GM21381 (cell line): Measurements from ENCODE around the gene MDN1.
"Not testable (repeated sequence)": the region's sequence is repeated elsewhere in the genome, so short reads cannot be mapped to it uniquely, and the experiment has no call there.

Experiments
- ATAC-seq: cut with Tn5 transposase; IDR thresholded peaks from one replicate; pipeline ENCODE4 v1.9.1; 2021; ENCODE audit warnings: mild to moderate bottlenecking, moderate library complexity; ENCODE audit not compliant: unreplicated experiment

MDN1 gene

GRCh38 chr6:89819336-89820130, at the start of gene MDN1:
Gene MDN1 (minus strand): TSS chr6:89819794. CDS start chr6:89819607, 187 bp downstream.
- peak; percentile 95 for ATAC-seq

GRCh38 chr6:89866024-89866678, 46.6 kb upstream of the MDN1 start:
- ATAC-seq, result no peak

- peak; percentile 21 for ATAC-seq
These were observed 43.1 kb upstream of the MDN1 start for GRCh38 chr6:89862698-89863097.

- ATAC-seq, result peak; percentile 79
These were observed 42.7 kb upstream of the MDN1 start for GRCh38 chr6:89862273-89862672.

- ATAC-seq, result peak; percentile 51
These were observed 40.1 kb upstream of the MDN1 start for GRCh38 chr6:89859744-89860143.

- no peak for ATAC-seq
These were observed 38.4 kb upstream of the MDN1 start for GRCh38 chr6:89858041-89858440.

DNA sequence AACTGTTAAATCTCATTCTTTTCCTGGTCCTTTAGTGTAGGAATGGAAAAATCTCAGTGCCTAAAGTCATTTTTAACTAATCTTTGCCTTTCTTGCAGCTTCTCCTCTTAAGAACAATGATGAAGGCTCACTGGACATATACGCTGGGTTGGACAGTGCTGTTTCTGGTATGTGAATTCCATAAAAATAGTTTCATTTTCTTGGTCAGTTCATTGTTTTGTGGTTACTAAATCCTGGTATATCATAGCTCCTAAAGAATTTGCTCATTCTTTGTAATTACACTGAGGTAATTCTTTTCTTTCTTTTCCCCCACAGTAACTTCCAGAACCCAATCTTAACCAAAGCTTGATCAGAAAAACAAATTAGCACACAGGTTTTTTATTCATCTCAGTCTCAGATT, 33.5 kb upstream of the MDN1 start:
- ATAC-seq, result no peak

- not testable (repeated sequence) for ATAC-seq
These were observed 27.9 kb upstream of the MDN1 start for GRCh38 chr6:89847513-89847912.

GRCh38 chr6:89843070-89843469, 23.5 kb upstream of the MDN1 start:
- ATAC-seq, result no peak

- no peak for ATAC-seq
These were observed 22.6 kb upstream of the MDN1 start for GRCh38 chr6:89842228-89842627.

DNA sequence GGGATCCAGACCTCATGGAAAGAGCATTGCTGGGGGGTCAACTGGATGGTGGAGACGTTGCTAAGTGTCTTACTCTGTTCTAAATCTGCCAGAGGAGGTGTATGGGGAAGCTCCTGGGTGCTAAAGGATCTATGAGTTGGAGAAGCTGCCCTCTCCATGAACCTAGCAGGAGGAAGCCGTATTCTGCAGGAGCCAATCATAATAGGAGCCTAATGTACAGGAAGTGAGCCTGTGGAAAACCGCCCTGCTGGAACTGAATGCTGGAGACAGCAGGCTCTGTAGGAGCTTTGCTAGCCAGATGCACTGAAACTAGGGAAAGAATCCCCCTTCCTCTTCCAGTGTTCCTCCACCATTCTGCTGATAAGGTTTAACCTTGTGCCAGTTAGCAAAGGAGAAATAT, 20.9 kb upstream of the MDN1 start:
- no peak for ATAC-seq

GRCh38 chr6:89836639-89837222, 17.1 kb upstream of the MDN1 start:
- no peak for ATAC-seq

DNA sequence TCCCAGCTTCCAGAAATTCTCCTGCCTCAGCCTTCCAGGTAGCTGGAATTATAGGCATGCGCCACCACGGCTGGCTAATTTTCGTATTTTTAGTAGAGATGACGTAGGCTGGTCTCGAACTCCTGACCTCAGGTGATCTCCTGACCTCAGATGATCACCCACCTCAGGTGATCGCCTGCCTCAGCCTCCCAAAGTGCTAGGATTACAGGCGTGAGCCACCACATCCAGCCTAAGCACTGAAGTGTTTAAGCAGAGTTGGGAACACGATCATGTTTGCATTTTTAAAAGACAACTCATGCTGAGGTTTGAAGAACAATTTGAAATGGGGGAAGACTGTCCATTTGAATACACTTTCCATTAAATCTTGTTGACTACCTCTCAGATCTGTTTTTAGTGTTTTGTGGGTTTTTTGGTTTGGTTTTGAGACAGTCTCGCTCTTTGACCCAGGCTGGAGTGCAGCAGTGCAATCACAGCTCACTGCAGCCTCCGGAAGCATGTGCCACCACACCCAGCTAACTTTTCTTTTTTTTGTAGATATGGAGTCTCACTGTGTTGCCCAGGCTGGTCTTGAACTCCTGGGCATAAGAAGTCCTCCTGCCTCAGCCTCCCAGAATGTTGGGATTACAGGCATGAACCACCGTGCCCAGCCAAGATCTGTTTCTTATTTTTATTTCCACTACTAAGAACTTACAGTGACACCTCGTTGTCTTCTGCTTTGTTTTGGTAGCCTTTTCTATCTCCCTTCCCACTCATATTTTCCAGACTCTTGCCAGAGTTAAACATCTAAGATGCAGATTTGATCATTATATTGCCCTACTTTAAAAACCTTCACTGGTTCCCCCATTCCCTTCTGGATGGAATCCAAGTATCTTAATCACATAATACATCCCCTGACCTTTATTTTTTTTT, 15.5 kb upstream of the MDN1 start:
- ATAC-seq, result peak; percentile 91

- no peak for ATAC-seq
These were observed 10.7 kb upstream of the MDN1 start for GRCh38 chr6:89830170-89830809.

DNA sequence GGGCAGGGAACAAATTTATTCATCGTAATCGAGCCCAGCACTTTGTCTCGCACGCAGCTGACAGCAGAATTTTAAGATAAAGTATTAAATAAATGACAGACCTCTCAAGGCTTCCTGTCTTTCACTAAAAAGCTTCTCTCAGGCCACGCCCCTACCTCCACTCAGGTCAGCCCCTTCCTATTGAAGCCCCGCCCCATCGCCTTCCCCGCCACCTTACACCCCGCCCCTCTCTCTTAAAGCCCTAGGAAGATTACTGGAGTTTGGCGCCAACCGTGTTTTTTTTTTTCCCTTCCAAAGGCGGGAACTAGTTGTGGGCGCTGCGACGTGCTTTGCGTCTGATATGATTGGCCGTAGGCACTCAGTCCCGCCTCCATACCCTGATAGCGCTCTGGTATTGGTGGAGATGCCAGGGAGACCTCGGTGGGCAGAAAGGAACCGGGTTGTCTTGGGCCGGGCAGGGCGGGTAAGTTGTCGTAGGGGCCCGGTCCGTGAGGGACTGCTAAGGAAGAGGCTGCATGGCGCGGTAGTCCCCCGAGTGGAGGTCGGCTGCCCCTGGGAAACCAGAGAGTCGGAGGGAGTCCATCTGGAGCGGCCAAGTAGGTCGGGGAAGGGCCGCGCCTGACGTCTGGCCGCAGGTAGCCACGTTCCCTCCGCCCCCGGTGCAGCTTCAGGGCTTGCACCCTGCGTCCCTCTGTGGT, 10.0 kb upstream of the MDN1 start, which contains the start of gene CASP8AP2:
Gene CASP8AP2 (plus strand): TSS at position 409 of the 698 bp plus-strand sequence.
- ATAC-seq, result peak; percentile 98

DNA sequence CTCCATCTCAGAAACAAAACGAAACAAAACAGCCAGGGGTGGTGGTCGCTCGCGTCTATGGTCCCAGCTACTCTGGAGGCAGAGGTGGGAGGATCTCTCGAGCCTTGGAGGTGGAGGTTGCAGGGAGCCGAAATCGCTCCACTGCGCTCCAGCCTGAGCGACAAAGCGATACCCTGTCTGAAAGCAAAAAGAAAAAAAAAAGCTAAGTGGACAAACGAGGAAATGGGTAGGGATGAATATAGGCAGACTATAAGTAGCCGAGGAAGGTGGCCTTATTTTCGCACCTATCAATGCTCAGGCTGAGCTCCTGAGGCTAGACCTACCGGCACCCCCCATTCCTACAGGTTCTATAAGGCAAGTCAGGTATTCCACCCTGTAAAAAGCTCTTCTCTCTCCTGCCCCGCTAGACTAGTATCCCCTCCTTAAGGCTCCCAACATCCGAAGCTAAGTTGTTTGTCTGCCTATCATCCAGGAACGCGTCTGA, 9.4 kb upstream of the MDN1 start:
- ATAC-seq, result peak; percentile 33

GRCh38 chr6:89828475-89828987, 8.9 kb upstream of the MDN1 start:
- ATAC-seq, result not testable (repeated sequence)

DNA sequence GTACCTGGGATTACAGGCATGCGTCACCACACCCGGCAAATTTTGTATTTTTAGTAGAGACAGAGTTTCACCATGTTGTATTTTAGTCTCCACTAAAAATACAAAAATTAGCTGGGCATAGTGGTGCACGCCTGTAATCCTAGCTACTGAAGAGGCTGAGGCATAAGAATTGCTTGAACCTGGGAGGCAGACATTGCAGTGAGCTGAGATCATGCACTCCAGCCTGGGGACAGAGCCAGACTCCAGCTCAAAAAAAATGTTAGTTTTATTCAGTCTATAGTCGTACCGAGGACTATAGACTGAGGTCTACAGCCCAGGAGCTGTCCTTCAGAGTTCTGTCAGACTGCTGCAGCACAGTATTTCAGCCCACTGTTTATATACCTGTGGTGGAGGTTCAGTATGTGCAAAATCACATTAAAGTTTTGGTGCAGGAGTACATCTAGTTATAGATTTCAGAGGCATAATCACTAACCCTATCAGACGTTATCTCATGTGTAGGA, 6.5 kb upstream of the MDN1 start:
- ATAC-seq, result no peak

GRCh38 chr6:89818977-89819335, 638 bp downstream of the MDN1 start:
- ATAC-seq, result peak; percentile 7
